HFF-Myc (cell line): ENCODE data around the gene GADD45A.

Source experiments
- DNase-seq: peaks from one replicate; pipeline ENCODE4 v3.0.0-alpha.2; 2011; ENCODE audit warnings: low read depth; ENCODE audit errors: extremely low read depth
- H3K4me3 ChIP-seq: replicated peaks from 2 replicates; pipeline ENCODE4 v1.5.1; 2011; ENCODE audit warnings: low read depth, mild to moderate bottlenecking, control low read depth, low read length
- CTCF ChIP-seq: IDR thresholded peaks from 2 replicates; pipeline ENCODE4 v1.5.1; 2012; ENCODE audit warnings: mild to moderate bottlenecking, low read depth, low read length, control low read depth; ENCODE audit errors: missing control alignments

Gene GADD45A

GRCh38 chr1:67719329-67720196 lies 34.6 kb downstream of the GADD45A start:
- H3K4me3 ChIP-seq: no peak overlapping the region
- TF ChIP-seq CTCF: no peak
- no peak for DNase-seq

GRCh38 chr1:67721112-67721511 lies 36.1 kb downstream of the GADD45A start:
- DNase-seq: no peak
- H3K4me3 ChIP-seq: no peak overlapping the region
- TF ChIP-seq CTCF: no peak

DNA sequence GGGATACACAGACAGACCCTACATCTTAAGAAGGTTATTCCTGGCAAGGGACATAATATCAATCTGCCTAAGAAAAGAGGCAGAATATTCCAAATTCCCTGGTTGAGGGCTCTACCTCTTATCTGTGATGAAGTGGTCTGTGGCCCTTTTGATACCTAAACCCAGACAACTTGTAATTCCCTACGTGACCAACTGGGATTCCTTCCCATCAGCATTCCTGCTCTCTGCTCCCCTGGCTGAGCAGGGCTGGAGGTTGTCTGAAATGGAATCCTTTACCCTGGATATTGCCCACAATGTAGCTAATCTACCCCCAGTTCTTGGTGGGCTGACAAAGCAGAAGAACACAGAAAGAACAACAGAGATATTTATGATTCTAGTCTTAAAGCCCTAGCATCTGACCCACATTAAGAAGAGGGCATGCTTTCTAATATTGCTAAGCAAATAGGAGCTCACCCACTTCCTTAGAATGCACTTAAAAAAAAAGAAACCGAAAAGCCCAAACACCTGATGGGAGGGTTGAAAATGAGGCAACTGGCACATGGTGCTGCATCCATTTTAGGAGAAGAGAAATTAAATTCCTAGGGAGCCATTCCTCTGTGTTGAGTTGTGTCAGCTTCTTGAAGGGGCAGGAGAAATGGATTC lies 36.8 kb downstream of the GADD45A start:
- TF ChIP-seq CTCF: no peak
- DNase-seq: no peak
- no peak overlapping the region for H3K4me3 ChIP-seq

DNA sequence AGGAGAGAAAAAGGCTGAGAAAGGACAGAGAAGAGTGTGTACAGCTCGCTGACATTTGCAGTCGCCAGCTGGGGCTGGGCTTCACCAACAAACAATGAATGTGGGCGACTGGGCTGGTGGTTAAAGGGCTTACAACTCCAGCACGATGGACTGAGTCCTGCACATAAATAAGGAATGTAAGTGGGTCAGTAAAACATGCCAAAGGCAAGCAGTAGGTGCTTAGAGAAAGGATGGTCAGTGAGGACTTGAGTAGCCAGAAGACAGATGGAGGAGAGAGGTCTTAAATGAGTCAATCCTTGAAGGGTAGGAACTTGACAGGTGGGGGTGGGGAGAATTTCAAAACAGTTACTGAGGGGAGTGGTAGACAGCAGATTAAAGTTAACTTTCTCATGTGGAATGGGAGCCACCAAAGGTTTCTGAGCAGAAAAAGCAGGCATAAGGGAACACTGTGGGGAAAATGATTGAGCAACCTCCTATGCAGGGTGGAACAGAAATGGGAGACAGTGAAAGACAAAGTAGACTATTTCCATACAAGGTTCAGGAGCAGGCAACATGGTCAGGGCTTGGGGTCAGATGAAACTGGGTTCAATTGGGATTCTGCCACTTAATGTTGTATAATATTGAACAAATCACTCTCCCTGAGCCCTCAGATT lies 37.4 kb downstream of the GADD45A start:
- DNase-seq: no peak
- TF ChIP-seq CTCF: no peak
- no peak overlapping the region for H3K4me3 ChIP-seq

- H3K4me3 ChIP-seq: no peak overlapping the region
- DNase-seq: no peak
- no peak for TF ChIP-seq CTCF
Measured at GRCh38 chr1:67723126-67723525, 38.1 kb downstream of the GADD45A start.

- DNase-seq: no peak
- TF ChIP-seq CTCF: no peak
Measured at GRCh38 chr1:67723620-67724019, 38.6 kb downstream of the GADD45A start.

More at GRCh38 chr1:67723620-67724019, 38.6 kb downstream of the GADD45A start:
- H3K4me3 ChIP-seq: no peak overlapping the region
